NCI-H1436 treated with DMSO at 0.1 percent for 48 hours (cell line): ENCODE data around the gene PRR35.

Experiments used
- DNase-seq: peaks from one replicate; lab custom pipeline; 2025; lab: John Stamatoyannopoulos, UW

PRR35 gene

GRCh38 chr16:549544-550263 lies 10.5 kb upstream of the PRR35 start:
- no peak for DNase-seq

DNA sequence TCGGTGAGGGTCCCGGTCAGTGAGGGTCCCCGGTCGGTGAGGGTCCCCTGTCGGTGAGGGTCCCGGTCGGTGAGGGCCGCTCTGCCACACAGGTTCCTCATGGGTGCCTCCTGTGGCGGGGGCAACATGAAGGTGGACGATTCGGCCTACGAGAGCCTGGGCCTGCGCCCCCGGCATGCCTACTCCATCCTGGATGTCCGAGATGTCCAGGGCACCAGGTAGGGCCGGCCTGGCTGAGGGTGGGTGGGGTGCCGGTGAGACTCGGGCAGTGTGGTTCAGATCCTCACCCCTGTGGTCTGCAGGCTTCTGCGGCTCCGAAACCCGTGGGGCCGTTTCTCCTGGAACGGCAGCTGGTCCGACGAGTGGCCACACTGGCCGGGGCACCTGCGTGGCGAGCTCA lies 9.0 kb upstream of the PRR35 start:
- DNase-seq: no peak

DNA sequence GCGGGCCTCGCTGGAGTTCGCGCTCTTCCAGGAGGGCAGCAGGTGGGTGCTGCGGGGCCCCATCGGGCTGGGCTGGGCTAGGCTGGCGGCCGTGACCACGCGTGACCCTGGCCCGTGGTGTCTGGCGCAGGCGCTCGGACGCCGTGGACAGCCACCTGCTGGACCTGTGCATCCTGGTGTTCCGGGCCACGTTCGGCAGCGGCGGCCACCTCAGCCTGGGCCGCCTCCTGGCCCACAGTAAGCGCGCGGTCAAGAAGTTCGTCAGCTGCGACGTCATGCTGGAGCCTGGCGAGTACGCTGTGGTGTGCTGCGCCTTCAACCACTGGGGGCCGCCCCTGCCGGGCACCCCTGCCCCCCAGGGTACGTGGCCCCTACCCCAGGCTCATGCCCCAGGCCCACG lies 8.0 kb upstream of the PRR35 start:
- DNase-seq: no peak

DNA sequence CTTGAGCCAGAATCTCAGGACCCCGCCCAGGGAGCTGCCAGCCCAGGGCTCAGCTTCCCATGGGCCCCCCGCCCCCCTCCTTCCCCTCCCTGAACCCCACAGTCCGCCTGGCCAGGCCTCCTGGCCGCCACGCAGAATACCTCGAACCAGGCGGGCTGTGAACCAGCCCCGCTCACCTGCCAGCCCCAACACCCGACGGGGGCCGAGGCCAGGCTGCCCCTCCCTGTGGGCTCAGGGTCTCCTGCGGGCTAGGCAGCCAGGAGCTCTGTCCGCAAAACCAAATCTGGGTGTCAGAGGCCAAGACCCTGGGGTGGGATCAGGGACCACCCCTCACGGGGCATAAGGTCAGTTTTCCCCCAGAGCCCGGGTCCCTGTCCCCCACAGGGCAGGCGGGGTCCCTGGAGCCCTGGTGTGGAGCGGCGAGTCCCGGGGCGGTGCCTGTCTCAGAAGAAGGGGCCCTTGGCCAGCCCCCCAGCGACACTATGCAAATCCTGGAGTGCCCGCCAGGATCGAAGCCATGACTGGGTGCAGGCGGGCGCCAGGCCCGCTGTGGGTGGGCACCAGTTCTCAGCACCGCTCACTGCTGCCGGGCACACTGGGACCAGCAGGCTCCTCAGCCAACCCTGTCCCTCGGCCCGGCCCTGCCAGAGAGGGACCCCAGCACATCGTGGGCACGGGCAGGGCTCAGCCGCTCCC lies 6.4 kb upstream of the PRR35 start:
- no peak for DNase-seq

DNA sequence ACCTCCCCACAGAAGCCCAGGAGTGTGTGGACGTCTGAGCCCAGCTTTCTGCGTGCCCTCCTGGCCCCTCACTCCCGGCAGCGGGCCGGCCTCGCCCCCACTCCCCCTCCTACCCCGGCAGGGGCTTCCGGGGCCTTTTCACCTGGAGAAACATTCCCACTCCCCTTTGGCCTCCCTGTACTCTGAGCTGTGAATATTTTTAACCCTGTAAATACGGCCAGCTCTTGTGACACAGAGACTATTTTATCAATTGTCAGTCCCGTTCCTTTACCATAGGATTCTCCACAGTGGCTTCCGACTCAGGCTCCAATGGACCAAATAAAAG lies 5.9 kb upstream of the PRR35 start:
- DNase-seq: no peak

DNA sequence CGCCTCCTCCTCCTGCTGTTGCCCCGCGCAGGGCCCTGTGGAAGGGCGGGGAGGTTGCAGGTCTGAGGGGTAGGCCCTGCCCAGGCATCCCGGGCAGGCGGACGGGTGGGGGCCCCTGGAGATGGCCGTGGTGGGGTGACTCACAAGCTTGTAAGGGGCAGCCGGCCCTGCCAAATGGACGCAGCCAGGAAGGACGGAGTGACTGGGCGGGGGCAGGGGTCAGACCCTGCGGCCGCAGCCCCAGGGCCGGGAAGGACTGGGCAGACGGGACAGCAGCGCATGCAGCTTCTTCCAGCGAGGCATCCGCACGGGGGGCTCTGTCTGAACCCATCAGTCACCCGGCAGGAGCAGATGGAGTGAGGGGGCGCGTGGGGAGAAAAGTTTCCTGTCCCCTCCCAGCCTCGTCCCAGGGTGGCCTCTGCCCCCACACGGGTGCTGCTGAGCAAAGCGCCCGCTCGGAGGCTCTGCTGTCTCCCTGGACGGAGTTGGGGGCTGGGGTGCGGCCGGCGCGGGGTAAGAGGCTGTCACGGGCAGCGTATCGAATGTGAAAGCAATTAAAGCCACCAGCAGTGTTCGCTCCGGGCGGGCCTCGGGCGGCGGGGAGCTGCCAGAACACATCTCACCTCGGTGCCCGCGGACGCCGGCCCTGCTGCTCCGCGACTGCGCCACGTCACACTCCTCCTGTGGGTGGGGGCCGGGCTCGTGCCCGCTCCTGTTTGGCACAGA lies 5.4 kb upstream of the PRR35 start:
- no peak for DNase-seq

- no peak for DNase-seq
These were observed 4.4 kb upstream of the PRR35 start for GRCh38 chr16:555528-556473.

DNA sequence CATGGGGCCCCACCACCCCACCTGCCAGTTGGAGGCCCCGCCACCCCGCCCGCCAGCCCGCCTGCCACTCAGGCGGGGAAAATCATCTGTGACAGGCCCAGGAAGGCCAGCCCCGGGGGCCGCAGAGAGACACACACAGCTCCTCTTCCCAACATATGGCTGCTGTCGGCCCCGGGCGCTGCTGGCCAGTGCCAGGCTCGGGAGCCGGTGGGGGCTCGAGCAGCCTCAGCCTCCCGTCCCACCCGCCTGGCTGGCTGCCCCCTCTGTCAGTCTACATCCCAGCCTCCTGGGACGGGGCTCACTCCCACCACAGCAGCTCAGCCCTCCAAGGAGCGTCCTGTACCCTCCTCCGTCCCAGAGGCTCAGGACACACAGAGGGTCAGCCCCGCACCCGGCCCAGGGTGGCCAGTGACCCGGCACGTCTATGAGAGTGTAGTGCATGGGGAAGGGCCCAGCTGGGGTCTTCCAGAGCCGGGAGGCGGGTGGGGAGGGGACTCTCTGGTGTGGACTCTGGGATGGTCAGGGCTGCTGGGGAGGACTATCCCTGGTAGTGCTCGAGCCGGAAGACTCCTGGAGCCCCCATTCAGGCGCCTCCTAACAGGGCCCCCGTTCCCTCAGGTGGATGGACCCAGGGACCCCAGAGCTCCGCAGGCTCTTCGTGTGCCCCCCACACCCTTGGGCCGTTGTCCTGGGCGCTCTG lies 3.6 kb upstream of the PRR35 start:
- no peak for DNase-seq

GRCh38 chr16:557463-558297 lies 2.5 kb upstream of the PRR35 start:
- DNase-seq: no peak

GRCh38 chr16:558298-559020 lies 1.7 kb upstream of the PRR35 start:
- no peak for DNase-seq

- no peak for DNase-seq
These were observed 1.2 kb upstream of the PRR35 start for GRCh38 chr16:559021-559380.

- DNase-seq: no peak
These were observed 587 bp upstream of the PRR35 start for GRCh38 chr16:559411-560203.

- DNase-seq: no peak
These were observed 663 bp downstream of the PRR35 start for GRCh38 chr16:560701-561412.

DNA sequence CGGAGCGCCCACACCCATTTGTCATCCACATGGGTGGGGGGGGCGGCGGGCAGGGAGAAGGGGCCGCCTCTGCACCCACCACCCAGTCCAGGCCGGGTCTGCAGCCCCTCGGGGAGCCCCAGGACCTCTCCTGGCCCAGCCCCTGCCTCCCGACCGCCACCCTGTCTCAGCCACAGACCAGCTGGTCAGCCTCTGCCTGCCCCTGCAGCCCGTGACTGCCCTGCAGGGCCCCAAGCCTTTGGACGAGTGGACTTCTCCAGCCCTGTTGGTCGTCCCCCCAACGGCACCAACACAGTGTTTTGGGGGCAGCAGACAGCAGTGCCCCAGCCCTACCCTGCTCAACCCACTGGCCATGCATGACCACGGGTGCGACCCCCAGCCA lies 1.2 kb downstream of the PRR35 start:
- no peak for DNase-seq

GRCh38 chr16:561957-562938 lies 2.1 kb downstream of the PRR35 start:
- no peak for DNase-seq

DNA sequence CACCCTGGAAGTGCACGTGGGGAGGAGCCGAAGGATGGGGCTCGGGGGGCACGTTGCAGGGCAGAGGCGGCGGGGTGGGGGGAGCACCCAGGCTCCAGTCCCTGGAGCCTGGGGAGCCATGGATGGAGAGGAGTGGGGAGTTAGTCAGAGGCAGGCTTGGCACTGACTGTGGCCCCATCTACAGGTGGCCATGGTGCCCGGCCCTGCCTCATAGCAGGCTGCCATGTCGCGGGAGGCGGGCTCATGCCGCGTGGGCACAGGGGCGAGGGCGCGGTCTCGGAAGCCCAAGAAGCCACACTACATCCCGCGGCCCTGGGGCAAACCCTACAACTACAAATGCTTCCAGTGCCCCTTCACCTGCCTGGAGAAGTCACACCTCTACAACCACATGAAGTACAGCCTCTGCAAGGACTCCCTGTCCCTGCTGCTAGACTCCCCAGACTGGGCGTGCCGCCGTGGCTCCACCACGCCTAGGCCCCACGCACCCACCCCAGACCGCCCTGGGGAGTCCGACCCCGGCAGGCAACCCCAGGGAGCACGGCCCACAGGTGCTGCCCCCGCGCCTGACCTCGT lies 3.0 kb downstream of the PRR35 start:
- DNase-seq: no peak
